EL (cell line): ENCODE results near the gene TES.
"Not testable (repeated sequence)": the region's sequence is repeated elsewhere in the genome, so short reads cannot be mapped to it uniquely, and the experiment has no call there.

ENCODE experiments used
- DNase-seq: peaks from one replicate; pipeline ENCODE4 v3.0.0-alpha.2; 2016

The TES gene

DNA sequence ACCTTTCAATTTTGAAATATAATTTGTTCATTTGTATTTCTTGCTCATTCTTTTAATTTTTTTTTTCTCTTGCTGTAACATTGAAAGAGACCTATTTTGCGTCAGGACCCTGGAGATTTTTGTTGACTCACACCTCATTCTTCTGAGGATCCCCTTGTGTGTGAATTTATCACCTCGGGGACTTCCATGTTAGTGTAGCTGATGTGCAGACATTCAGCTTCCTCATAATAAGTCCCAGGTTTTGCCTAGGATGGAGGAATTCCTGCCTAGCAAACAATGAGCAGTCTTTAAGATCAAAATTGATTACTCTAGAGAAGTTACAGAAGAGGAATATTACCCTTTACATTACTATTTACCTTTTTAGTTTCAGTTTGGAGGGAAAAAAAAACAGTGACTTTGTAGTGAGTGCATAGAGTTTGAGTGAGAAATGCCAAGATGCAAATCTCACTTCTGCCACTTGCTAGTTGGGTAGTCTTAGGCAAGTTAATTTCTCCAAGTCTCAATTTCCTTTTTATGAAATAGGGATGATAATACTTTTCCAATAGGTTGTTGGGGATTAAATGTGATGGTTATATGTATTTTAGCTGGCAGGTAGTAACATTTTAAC is 14.3 kb downstream of the TES start:
- no peak for DNase-seq

DNA sequence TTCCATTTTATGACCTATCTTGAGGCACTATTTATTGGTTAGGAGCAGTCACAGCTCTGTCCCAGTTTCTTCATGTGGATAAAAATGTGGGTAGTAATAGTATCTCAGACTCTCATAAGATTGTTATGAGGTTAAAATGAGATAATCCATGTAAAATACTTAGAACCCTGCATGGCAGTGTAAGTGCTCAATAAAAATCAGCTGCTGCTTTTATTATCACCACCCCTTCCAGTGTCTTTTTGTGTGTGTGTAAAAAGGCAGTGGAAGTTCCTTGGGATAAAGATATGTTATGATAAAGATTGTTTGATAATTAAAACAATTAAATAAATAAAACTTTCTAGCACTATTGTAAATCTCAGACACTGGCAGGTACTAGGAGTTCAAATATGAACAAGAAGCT is 15.5 kb downstream of the TES start:
- no peak for DNase-seq

DNA sequence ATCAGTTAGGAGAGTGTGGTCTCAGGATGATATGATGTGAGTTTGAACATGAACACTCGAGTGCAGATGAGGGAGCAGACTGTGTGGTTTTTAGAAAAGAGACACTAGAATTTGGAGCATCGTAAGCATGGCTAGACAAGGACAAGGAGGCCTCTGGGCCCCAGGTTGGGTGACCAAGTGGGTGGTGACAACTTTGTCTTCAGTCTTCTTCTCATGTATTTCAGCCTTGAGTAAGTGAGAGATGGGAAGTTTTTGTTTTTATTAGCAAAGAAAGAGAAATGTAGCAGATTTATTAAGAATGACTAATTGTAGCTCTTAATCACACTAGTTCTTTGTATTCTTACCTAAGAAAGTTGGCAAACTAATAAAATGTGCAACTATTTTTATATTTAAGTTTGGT is 16.3 kb downstream of the TES start:
- DNase-seq: no peak

DNA sequence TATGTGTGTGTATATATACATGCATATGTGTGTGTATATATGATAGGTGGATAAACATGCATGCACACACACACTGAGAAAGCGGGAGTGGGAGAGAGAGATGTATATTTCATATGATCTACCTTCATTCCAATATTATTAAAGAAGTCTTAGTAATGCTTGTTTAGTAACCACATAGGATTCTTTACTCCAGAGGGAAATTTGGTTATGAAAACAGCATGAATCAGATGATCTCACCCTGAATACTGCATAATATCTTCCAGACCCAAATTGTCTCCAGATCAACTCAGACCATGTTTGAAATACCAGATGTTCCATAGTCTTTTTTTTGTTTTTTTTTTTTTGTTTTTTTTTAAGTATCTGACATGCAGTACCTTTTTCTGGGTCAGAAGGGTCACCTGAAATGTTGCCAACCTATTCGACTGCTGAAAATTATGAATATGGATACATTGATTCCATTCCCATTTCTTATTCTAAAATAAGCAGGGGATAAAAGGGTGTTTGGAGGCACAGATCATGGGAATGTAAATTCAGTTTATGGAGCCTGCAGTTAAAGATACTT is 17.4 kb downstream of the TES start:
- DNase-seq: peak; percentile 87

DNA sequence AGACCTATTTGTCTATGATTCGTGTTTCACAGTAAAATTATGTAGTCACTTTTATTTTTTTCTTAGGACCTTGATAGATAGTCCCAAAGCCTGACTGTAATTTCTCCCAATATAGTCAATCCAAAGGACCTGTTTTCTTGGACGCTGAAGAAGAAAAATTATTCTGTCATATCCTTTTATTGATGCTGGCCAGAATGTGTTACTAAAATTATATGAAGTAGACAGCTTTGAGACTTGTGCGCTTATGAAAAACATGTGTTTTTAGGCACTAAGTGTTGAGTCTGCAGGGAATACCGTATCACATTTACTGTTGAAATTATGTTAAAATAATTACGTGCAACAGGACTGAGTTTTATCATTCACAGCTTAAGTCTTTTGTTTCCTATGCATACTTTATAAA is 17.9 kb downstream of the TES start:
- DNase-seq: no peak

DNA sequence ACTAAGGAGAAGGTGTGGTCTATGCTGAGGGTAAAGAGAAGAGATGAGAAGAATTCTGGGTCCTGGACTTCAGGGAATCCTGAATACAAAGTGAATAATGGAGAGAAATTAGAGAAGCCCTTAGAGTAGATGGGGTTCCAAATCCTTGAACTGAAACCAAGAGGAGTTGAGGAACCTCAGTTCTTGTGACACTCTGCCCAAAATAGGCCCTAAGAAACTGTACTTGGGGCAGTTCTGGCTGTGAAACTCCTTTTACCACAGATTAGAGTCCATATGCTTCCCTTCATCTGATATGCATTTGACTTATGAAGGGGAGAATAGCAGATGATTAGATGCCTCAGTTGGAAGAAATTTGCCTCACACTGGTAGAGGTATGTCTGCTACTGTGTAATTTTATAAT is 19.0 kb downstream of the TES start:
- DNase-seq: no peak

DNA sequence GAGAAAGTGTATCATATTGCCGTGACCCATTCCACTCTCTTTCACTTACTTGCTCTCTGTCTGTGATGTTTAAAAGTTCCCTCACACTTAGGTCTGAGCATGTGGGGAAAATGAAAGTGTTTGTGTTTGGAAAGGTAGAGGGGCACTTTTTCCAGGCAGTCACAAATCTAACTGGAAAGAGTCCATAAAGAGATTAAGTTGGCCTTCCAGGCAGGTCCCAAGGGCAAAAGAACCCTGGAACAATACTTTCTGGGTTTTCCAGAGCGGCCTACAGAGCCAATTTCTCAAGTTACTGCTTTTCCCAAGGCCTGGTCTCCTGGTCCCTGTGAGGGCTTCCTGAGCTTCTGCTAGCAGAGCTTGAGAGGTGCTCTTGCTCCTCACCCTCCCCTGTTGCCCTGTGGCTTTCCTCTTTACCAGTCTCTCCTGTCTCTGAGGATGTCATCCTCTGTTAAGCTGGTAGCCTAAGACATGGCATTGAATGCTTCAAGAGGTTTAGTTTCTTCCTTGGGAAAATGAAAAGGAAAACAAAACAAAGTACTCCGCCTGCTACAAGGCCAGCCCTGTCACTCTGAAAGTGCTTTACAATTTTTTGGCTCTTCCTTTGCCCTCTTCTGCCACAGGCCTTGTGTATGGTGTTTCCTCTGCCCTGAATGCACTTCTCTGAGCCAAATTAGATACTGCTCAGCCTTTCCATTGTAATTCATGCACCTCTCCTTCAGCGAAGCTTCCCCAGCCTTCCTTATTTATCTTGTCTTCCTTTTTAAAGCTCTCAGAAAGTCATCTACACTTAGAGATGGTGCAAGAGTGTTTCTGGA is 20.1 kb downstream of the TES start:
- DNase-seq: no peak

DNA sequence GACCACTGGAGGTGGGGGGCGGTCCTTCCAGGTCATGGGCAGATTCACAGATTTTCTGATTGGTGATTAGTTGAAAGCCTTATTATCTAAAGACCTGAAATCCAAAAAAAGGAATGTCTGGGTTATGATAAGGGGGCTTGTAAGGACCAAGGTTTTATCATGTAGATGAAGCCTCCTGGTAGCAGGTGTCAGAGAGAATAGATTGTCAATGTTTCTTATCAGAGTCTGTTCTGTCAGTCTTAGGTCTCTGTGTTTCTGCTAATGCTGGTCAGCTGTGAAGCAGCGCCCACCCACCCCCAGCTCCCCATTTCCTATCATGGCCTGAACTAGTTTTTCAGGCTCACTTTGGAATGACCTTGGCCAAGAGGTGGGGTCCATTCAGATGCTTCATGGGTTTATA is 21.2 kb downstream of the TES start:
- DNase-seq: no peak

DNA sequence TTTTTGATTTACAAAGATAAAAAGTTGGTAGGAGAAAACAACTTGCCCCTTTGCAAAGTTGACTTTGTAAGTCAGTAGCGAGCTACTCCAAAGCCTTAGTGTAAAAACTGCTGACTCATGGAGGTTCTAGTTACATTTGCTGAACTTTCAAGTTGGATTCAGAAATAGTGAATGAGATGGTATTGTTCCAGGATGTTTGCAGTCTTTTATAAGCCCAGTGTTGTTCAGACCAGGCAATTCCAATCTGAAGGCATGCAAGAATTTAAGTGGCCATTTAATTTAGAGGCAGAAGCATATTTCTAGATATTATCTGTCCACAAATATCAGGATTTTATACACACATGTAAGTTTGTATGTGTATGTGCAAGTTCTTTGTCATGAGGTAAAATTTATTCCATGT is 21.6 kb downstream of the TES start:
- peak; percentile 27 for DNase-seq

DNA sequence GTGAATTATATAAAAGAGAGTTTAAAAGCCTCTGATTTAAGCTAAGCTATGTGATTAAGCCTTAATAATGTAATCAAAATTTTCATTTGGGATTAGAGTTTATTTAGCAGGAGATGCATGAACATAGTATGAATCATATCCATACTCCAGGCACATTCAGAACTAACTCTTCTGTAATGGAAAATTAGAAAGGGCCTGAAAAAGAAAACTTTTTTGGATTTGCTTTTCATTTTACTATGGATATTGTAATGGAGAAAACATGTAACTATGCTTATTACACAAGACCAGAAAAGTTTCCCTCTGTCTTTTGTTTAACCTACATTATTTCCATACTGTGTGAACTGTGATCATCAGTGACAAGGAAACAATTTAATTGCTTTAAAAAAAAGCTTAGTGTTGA is 22.0 kb downstream of the TES start:
- no peak for DNase-seq

DNA sequence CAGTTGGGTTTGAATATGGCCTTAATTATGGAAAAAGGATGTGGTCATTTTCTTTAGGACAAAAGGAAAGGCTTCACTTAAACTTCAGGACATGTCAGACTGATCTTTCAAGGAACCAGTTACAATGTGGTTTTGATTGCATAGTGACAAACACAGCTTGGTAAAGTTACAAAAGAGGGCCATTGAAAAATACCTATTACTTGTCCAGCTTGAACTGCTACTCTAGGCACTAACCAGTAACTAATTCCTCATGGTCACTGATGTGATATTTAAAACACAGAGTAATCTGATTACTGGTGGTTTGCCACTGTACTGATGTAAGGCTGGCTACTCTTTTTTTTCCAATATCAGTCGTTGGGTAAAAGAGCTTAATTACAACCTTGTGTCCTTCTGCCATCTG is 22.6 kb downstream of the TES start:
- no peak for DNase-seq

DNA sequence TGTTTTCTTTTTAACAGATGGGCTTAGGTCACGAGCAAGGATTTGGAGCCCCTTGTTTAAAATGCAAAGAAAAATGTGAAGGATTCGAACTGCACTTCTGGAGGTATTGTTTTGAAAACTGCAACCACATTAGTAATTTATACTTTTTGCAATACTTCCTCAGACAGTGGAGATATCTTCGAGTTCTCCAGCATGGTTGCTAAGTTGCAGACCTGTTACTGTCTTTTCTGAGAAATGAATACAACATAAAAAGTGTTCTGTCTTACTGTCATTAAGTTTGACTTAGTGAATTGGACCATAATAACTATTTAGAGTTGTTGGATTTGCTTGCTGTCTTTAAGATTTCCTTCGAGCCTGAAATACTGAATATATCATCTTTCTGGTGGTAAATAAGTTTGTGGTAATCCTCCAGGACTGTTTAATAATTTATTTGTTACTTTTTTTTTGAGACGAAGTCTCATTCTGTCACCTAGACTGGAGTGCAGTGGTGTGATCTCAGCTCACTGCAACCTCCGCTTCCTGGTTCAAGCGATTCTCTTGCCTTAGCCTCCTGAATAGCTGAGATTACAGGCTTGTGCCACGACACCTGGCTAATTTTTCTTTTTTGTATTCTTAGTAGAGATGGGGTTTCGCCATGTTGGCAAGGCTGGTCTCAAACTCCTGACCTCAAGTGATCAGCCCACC is 24.3 kb downstream of the TES start:
- DNase-seq: no peak

DNA sequence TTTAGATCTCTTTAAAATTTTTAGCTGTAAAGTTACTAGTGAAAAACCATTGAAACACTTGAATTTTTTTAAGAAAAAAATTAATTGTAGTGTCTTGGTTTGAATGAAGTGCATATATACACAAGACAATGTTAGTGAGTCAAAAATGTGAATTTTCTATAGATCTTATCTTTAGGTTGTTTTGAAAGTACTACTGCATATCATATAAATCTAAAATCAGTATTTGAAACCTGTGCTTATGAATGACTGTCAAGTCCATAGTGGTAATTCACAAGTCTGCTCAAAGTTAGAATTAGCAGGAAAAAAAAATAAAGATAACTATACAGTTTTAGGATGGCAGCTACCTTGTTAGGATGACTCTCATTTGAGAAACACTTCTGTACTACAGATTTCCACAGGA is 25.0 kb downstream of the TES start:
- no peak for DNase-seq

DNA sequence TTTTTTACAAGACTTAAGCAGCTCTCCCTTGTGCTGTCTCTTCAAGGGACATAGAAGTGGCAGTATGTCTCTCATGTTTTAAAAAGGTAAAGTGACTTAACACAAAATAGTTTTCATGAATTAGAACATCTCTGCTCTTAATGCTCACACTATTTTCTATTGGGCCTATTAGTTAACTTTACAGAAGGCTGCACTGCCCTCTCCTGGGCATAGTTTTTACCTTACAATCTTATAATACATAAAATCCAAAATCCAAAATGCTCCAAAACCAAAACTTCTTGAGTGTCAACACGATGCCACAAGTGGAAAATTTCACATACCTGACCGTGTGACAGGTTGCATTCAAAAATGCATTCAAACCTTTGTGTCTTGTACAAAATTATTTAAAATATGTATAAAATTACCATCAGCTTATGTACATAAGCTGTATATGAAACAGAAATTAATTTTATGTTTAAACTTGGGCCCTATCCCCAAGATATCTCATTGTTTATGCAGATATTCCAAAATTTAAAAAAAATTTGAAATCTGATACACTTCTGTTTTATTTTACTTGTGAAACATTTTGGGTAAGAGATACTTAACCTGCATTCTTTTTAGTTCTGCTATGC is 25.8 kb downstream of the TES start:
- peak; percentile 51 for DNase-seq

DNA sequence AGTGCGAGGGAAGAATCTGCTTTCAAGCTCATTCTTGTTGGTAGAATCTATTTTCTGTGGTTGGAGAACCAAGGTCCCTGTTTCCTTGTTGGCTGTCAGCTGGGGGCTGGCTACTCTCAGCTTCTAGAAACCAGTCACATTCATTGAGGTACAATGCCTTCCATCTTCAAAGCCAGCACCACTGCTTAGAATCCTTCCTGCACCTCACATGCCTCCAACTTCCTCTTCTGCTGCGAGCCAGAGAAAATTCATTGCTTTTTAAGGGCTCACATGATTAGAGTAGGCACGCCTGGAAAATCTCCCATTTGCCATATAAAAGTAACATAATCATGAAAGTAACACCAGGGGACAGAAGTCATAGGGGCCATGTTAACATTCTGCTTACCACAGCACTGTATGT is 28.7 kb downstream of the TES start:
- no peak for DNase-seq

DNA sequence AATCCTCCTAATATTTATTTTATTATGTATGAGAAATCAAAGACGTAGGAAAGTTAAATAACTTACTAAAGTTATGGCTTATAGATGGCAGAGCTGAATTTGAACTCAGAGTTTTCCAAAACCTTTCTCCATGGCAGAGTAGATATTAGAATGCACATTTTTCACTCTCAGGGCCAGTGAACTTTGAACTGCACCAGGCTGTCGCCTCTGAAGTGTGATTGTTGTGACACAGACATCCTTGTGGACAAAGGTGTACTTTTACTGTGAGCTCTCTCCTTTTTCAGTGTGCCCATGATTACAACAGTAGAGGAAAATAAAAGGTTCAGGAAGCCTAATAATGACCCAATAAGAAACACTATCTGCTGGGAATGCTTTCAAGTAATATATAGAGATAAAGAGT is 29.1 kb downstream of the TES start:
- no peak for DNase-seq

DNA sequence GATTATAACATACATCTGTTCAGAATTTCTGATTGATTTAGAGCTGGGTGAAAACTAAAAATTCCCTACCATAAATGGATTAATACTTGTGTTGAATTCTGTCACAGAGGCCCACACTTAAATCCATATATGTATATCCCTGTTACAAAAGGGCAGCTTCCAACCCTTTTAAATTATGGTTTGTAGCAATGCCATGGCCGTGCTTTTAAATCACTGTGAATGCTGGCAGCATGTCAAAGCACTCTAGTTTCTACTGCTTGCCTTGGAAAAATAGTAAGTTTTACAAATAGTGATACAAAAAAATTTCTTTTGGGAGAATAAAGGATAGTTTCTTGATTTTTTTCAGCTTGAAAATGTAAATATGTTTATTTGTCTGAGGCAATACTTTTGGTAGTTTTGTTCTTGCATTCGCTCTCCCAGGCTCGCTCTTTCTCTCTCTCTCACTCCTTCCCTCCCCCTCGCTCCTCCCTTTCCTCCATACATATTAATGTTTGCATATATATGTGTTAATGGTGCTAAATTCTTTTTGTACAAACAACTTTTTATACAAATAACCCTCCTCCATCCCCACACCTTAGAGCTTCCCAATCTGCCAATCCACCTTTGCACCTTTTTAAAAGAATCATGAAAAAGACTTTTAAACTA is 29.8 kb downstream of the TES start:
- DNase-seq: no peak

DNA sequence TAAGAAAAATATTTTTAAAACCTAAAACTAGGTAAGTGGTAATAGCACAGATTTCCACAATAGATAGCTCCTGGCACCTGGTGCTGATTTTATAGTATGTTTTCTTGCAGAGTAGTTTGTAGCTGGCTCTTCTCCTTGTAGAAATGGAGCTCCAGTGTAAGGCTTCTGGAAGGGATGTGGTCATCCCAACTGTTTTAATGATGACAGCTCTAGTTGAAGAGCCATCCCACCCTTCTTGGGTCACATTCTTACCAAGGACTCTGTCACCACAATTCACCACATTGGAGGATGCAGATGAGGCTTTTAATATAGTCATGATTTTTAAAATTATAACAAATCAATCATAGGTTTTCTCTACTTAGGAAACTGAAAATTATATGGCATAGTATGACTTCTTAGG is 31.0 kb downstream of the TES start:
- DNase-seq: peak; percentile 37

DNA sequence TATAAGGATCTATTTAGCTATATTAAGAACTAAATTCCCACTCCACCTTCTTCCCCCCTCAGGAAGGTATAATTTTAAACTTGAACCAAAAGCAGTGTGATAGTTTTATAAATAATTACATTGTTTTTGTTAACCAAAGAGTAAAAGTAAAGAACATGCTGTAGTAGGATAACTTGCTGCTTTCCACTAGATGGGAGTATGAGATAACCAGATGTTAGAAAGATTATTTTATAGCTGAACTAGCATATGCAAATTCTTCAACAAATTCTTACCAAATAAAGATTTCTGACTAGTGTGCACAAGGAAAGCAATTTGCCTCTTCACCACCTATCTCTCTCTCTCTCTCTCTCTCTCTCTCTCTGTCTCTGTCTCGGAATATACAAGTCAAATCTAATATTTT is 31.8 kb downstream of the TES start:
- no peak for DNase-seq

DNA sequence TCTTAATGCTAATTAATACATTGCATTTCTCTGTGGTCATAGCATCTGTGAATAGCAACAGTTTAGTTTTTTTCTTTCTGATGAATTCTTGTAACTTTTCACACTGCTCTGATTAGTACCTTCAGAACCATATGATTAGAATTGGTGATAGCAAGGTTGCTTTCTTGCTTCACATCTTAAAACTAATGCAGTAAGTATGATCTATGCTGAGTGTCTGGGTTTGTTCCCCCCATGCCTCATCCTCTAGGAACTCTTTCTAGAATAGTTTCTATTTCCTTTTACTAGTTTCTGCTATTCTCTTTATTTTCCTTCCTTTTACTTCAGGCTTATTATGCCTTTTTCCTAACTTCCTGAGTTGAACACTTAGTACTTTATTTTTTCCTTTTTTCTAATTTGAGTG is 32.4 kb downstream of the TES start:
- peak; percentile 25 for DNase-seq

DNA sequence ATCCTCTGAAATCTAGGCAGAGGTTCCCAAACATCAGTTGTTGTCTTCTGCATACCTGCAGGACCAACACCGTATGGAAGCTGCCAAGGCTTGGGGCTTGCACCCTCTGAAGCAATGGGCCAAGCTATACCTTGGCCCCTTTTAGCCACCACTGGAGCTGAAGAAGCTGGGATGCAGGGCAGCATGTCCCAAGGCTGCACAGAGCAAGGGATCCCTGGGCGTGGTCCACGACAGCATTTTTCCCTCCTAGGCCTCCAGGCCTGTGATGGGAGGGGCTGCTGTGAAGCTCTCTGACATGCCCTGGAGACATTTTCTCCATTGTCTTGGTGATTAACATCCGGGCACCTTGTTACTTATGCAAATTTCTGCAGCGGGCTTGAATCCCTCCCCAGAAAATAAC is 34.5 kb downstream of the TES start:
- DNase-seq: not testable (repeated sequence)

DNA sequence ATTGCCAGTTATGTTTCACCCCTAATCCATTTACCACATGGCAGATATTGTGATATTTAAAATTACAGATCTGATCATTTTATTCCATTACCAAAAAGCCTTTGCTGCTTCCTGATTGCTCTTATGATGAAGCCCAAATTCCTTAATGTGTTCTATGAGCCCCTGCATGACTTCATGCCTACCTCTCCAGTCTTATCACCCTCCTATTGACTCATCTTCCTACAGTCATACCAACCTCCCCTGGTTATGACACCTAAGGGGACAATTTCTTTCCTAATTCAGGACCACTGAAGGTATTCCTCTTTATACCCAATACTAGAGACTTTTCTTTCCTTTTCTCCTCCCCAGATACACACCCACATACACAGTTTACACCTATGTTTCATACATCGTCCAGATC is 36.0 kb downstream of the TES start:
- no peak for DNase-seq

DNA sequence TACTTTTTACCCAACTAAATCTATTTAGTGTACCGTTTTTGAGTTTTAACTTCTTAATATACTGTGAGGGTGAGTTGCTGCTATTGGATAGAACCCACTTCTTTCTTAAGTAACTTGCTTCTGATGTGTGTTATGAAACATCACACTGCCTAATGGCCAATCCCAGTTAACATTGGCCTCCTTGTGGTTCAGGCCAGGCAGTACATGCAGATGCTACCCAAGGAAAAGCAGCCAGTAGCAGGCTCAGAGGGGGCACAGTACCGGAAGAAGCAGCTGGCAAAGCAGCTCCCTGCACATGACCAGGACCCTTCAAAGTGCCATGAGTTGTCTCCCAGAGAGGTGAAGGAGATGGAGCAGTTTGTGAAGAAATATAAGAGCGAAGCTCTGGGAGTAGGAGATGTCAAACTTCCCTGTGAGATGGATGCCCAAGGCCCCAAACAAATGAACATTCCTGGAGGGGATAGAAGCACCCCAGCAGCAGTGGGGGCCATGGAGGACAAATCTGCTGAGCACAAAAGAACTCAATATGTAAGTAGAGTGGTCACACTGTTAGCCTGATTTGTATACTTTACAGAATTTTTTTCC is 39.7 kb downstream of the TES start:
- peak; percentile 46 for DNase-seq
